GM20000 (cell line): ENCODE measurements around the gene GIMAP8.
"Not testable (repeated sequence)": the region's sequence is repeated elsewhere in the genome, so short reads cannot be mapped to it uniquely, and the experiment has no call there.

ENCODE experiments used
- DNase-seq: peaks from one replicate; pipeline ENCODE4 v3.0.0; 2012; ENCODE audit warnings: low spot score
- TF ChIP-seq, protein P1 (sequence below): IDR thresholded peaks from 2 replicates; pipeline ENCODE4 v1.5.1; 2012; ENCODE audit warnings: mild to moderate bottlenecking, control low read depth; ENCODE audit errors: extremely low read depth, missing control alignments

The GIMAP8 gene

GRCh38 chr7:150473902-150474301 is 23.5 kb downstream of the GIMAP8 start:
- no peak for DNase-seq
- TF ChIP-seq, protein P1, sequence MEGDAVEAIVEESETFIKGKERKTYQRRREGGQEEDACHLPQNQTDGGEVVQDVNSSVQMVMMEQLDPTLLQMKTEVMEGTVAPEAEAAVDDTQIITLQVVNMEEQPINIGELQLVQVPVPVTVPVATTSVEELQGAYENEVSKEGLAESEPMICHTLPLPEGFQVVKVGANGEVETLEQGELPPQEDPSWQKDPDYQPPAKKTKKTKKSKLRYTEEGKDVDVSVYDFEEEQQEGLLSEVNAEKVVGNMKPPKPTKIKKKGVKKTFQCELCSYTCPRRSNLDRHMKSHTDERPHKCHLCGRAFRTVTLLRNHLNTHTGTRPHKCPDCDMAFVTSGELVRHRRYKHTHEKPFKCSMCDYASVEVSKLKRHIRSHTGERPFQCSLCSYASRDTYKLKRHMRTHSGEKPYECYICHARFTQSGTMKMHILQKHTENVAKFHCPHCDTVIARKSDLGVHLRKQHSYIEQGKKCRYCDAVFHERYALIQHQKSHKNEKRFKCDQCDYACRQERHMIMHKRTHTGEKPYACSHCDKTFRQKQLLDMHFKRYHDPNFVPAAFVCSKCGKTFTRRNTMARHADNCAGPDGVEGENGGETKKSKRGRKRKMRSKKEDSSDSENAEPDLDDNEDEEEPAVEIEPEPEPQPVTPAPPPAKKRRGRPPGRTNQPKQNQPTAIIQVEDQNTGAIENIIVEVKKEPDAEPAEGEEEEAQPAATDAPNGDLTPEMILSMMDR, result no peak

GRCh38 chr7:150476285-150476684 is 25.9 kb downstream of the GIMAP8 start:
- TF ChIP-seq, protein P1, result no peak

DNA sequence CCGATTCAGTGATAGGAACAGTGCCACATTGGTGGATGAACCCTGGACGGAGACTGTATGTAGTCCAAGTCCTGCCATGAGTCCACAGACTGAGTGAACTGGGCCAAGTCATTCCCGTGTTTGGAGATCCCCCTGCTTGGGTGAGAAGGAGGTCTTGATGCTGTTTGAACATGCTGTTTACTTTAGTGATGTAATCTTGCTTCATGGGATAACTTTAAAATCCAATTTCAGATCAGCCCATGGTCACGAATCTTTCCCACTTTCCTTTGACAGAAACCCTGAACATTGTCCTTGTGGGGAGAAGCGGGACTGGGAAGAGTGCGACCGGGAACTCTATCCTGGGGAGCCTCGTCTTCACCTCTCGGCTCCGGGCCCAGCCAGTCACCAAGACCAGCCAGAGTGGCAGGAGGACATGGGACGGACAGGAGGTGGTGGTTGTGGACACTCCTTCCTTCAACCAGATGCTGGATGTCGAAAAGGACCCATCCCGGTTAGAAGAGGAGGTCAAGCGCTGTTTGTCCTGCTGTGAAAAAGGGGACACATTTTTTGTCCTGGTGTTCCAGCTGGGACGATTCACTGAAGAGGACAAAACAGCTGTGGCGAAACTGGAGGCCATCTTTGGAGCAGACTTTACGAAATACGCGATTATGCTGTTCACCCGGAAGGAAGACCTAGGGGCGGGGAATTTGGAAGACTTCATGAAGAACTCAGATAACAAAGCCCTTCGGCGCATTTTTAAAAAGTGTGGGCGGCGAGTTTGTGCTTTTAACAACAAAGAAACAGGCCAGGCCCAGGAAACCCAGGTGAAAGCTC is 26.6 kb downstream of the GIMAP8 start:
- no peak for DNase-seq
- TF ChIP-seq, protein P1, result no peak

More at GRCh38 chr7:150476285-150476684, 25.9 kb downstream of the GIMAP8 start:
- no peak for DNase-seq

DNA sequence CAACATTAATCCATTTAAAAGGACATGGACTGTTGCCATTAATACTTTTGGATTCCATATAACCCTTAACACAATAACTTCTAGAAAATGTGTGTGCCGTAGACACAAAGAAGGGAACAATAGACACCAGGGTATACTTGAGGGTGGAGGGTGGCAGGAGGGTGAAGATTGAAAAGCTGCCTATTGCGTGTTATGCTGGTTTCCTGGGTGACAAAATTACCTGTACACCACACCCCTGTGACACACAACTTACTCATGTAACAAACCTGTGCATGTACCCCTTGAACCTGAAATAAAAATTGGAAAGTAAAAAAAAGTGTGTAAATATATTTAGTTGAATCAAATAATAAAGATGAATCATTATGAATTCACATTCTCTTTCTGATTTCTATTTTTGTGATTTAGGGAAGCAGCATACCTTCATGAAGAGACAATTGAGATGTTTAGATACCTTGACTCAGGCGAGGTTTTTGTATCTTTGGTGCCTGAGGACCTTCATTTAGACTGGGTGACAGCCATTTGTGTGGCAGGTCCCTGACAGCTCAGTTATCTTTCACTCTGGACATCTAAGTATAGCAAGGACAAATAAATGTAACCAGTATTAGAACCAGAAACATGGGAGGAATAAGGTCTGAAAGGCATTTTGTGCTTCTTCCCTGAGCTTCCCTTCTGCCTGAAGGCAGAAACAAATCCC is 28.7 kb downstream of the GIMAP8 start:
- TF ChIP-seq, protein P1, result no peak
- no peak for DNase-seq

DNA sequence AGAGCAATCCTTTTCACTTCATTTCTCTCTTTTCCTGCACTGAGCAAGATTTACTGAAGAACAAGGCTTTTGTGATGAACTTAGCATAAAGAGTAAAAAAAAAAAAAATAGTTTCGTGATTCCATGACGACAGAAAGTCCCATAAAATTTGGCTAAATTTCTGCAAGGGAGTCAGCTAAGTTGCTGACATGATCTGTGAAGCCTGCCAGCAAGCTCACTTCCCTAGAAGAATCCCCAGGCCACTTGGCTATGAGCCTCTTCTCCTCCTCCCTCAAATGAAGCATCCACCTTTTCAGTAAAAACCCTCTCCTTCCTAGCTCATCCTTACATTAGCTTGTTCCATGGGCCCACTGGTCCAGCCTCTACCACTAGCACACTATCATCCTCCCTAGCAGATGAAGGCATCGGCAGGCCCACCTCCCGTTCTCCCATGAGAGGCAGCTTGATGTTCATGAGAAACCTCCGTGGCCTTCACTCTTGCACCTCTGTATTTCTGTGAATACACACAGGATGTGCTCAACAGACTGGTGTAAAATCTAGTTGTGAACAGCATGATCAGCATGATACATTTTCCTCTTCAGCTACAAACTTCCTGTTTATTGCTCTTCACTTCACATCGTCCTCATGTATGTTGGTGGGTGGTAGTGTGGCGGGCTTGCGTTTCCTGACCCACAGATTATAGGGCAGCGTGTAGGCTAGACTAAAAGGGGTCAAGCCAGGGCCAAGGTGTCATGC is 30.9 kb downstream of the GIMAP8 start:
- DNase-seq, result no peak
- TF ChIP-seq, protein P1, result no peak

DNA sequence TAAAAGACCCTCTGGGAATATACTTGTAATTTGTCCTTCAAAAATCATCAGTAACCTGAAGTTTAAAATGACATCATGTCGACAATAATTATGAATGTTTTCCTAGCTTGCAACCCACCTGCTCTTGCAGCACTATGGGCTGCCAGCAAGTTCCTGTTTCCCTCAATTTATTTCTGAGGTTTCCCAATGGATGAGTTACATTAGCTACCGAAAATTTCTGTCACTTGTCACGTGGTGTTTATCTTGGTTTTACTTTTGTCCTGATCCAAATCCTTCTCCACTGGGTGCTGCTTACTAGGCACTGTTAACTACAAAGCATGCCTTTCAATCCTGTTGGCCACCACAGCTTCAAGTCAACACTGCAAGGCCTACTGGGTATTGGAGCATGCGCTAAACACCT is 31.5 kb downstream of the GIMAP8 start:
- DNase-seq, result no peak
- TF ChIP-seq, protein P1, result no peak

DNA sequence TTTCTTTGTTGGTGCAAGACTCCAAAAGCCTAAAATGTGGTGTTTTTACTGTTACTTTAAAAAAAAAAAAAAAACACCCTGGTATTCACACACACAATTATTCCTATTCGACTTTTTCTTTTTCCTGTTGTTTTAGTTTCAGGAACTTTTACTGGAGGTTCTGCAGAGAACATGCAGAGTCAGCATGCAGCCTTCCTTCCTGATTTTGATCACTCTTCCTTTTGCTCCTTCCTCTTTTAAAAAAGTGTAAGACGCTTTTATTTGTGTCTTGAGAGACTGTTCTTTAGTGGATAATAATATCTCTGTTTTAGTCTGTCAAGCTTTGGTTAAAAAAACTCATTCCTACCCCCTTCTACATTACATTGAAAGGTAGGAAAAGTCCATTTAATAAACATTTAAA is 33.1 kb downstream of the GIMAP8 start:
- DNase-seq, result not testable (repeated sequence)

GRCh38 chr7:150484071-150484470 is 33.6 kb downstream of the GIMAP8 start:
- DNase-seq, result not testable (repeated sequence)
